ENCODE data around the gene TREH.
"Not testable (repeated sequence)": the region's sequence is repeated elsewhere in the genome, so short reads cannot be mapped to it uniquely, and the experiment has no call there.

The TREH gene

GRCh38 chr11:118627566-118627965, 51.9 kb downstream of the TREH start:
- no peak for DNase-seq

GRCh38 chr11:118625976-118626375, 53.5 kb downstream of the TREH start:
- no peak for DNase-seq

GRCh38 chr11:118625036-118625690, 54.3 kb downstream of the TREH start:
- DNase-seq, result no peak

- peak; percentile 86 to 95 for DNase-seq
Measured at GRCh38 chr11:118623269-118623655, 56.2 kb downstream of the TREH start.

- peak; percentile 61 to 66 for DNase-seq
Measured at GRCh38 chr11:118622376-118623268, 56.8 kb downstream of the TREH start.

- no peak for DNase-seq
Measured at GRCh38 chr11:118621784-118622375, 57.6 kb downstream of the TREH start.

GRCh38 chr11:118621071-118621783, 58.2 kb downstream of the TREH start:
- peak; percentile 89 to 92 for DNase-seq

- DNase-seq, result peak; percentile 66 to 81
Measured at GRCh38 chr11:118620529-118621070, 58.9 kb downstream of the TREH start.

- peak in 1 of 2 experiments; percentile 23 for DNase-seq
Measured at GRCh38 chr11:118619444-118620197, 59.8 kb downstream of the TREH start.

GRCh38 chr11:118618991-118619375, 60.5 kb downstream of the TREH start:
- DNase-seq, result no peak

- no peak for DNase-seq
Measured at GRCh38 chr11:118618115-118618990, 61.1 kb downstream of the TREH start.

GRCh38 chr11:118615976-118616371, 63.5 kb downstream of the TREH start:
- DNase-seq, result no peak

GRCh38 chr11:118615282-118615975, 64.0 kb downstream of the TREH start:
- DNase-seq, result no peak

GRCh38 chr11:118614511-118614910, 64.9 kb downstream of the TREH start:
- no peak for DNase-seq

GRCh38 chr11:118612378-118612777, 67.1 kb downstream of the TREH start:
- DNase-seq, result no peak

GRCh38 chr11:118611433-118611795, 68.0 kb downstream of the TREH start:
- DNase-seq, result not testable (repeated sequence)

- peak; percentile 56 to 76 for DNase-seq
Measured at GRCh38 chr11:118610773-118611432, 68.5 kb downstream of the TREH start.

GRCh38 chr11:118610225-118610772, 69.2 kb downstream of the TREH start:
- no peak for DNase-seq

GRCh38 chr11:118609380-118610224, 69.8 kb downstream of the TREH start:
- no peak for DNase-seq
